Hepatocyte (in vitro differentiated cells): ENCODE measurements around the gene IL1R1. TPM values are rescaled to one million over a fixed set of nuclear protein-coding genes. Genes with fewer than 3 reads are reported as not detected.
"Not testable (repeated sequence)": the region's sequence is repeated elsewhere in the genome, so short reads cannot be mapped to it uniquely, and the experiment has no call there.

ENCODE experiments used
- DNase-seq: peaks from one replicate; pipeline ENCODE4 v3.0.0-alpha.2; 2016; ENCODE audit warnings: low spot score
- H2AFZ ChIP-seq: fragments of 200-600 bp; sonication (generic); 2 replicates; pipeline ENCODE4 v1.6.0; 2016; ENCODE audit warnings: antibody characterized with exemption, mild to moderate bottlenecking
- H3K27ac ChIP-seq: fragments of 200-600 bp; sonication (generic); 2 replicates; pipeline ENCODE4 v1.5.1; 2016; ENCODE audit warnings: mild to moderate bottlenecking
- H3K27me3 ChIP-seq: fragments of 200-600 bp; sonication (generic); 2 replicates; pipeline ENCODE4 v1.6.1; 2016
- H3K36me3 ChIP-seq: fragments of 200-600 bp; sonication (generic); replicated peaks from 2 replicates; pipeline ENCODE4 v1.5.1; 2016; ENCODE audit warnings: low read depth; ENCODE audit not compliant: insufficient read depth
- H3K4me1 ChIP-seq: fragments of 200-600 bp; sonication (generic); 2 replicates; pipeline ENCODE4 v1.5.1; 2016; ENCODE audit warnings: mild to moderate bottlenecking, moderate library complexity; ENCODE audit not compliant: insufficient read depth
- H3K4me2 ChIP-seq: fragments of 200-600 bp; sonication (generic); 2 replicates; pipeline ENCODE4 v1.6.0; 2016
- H3K4me3 ChIP-seq: fragments of 200-600 bp; sonication (generic); 2 replicates; pipeline ENCODE4 v1.5.1; 2016; ENCODE audit warnings: mild to moderate bottlenecking
- H3K79me2 ChIP-seq: fragments of 200-600 bp; sonication (generic); 2 replicates; pipeline ENCODE4 v1.6.0; 2017; ENCODE audit warnings: mild to moderate bottlenecking
- H3K9me2 ChIP-seq: fragments of 200-600 bp; sonication (generic); replicated peaks from 2 replicates; pipeline ENCODE4 v1.6.0; 2017; ENCODE audit warnings: mild to moderate bottlenecking; ENCODE audit not compliant: insufficient read depth
- H3K9me3 ChIP-seq: fragments of 200-600 bp; sonication (generic); 2 replicates; pipeline ENCODE4 v1.5.1; 2016; ENCODE audit warnings: low read depth, mild to moderate bottlenecking
- H4K20me1 ChIP-seq: fragments of 200-600 bp; sonication (generic); 2 replicates; pipeline ENCODE4 v1.6.0; 2016; ENCODE audit warnings: mild to moderate bottlenecking; ENCODE audit not compliant: insufficient read depth, poor library complexity, severe bottlenecking
- EZH2 ChIP-seq: fragments of 200-600 bp; sonication (generic); IDR thresholded peaks from 2 replicates; pipeline ENCODE4 v1.6.1; 2016; ENCODE audit warnings: antibody characterized with exemption, mild to moderate bottlenecking, borderline replicate concordance
- EZH2phosphoT487 ChIP-seq: fragments of 200-600 bp; sonication (generic); IDR thresholded peaks from one replicate; pipeline ENCODE4 v1.6.1; 2018; ENCODE audit warnings: antibody characterized with exemption, mild to moderate bottlenecking, low read depth, moderate library complexity; ENCODE audit not compliant: unreplicated experiment, severe bottlenecking
- WGBS: methylation state at CpG from one replicate; pipeline ENCODE4 v1.1.6; 2016; ENCODE audit warnings: low lambda C conversion rate; ENCODE audit errors: missing lambda C conversion rate; 5-methylcytosine and 5-hydroxymethylcytosine counted together
- polyA plus RNA-seq: library from polyadenylated mRNA; unstranded; fragments of >200 nt; fragmentation: Nextera tagmentation; extraction: Ambion mirVana; gene quantifications from 2 replicates; pipeline ENCODE4 v1.2.1, GENCODE V29; 2016
- total RNA-seq: library from RNA; depleted of rRNA; stranded (reverse); fragments of >200 nt; gene quantifications from 2 replicates; pipeline ENCODE4 v1.2.3, GENCODE V29; 2014
- TF ChIP-seq, protein P1 (sequence below): fragments of 200-600 bp; sonication (generic); IDR thresholded peaks from 2 replicates; pipeline ENCODE4 v1.5.1; 2016; ENCODE audit warnings: antibody characterized with exemption, mild to moderate bottlenecking; ENCODE audit not compliant: poor library complexity

Gene IL1R1
- total and polyA plus RNA-seq, 2 experiments from 2014 or later = 49.6 to 72.8 TPM

DNA sequence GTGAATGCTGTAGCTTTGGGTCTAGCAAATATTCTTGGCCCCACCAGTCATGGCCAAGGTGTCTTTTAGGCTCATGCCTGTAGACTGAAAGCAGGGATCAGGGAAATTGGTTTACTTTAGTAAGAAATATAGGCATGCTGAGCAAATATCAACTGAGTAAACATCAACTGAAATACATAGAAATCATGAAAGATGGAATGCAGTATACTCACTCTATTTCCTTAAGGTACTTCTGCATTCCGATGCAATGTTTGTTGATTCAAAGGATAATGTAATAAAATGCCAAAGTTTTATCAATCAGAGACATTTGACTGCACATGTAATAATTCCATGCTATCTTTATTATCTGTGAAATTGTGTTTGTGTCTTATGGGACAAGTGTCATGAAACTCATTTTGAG is 19.6 kb upstream of the IL1R1 start:
- WGBS = 54% methylated on average over 1 of the region's 1 CpG
- Histone ChIP-seq H3K4me2 (no peak overlapping the region), H3K27me3 (no peaks in the 10 kb centered on the region), H3K4me3 (no peak overlapping the region), H2AFZ (no peak overlapping the region), H3K36me3 (no peaks in the 10 kb centered on the region), H3K79me2 (peaks cover 8% of the 10 kb centered on the region), H3K27ac (peak overlapping the region; percentile 71), H4K20me1 (no peaks in the 10 kb centered on the region), H3K9me2 (no peaks in the 10 kb centered on the region), H3K9me3 (no peaks in the 10 kb centered on the region), H3K4me1 (peaks cover 5% of the 10 kb centered on the region)
- no peak for DNase-seq
- TF ChIP-seq, protein P1, sequence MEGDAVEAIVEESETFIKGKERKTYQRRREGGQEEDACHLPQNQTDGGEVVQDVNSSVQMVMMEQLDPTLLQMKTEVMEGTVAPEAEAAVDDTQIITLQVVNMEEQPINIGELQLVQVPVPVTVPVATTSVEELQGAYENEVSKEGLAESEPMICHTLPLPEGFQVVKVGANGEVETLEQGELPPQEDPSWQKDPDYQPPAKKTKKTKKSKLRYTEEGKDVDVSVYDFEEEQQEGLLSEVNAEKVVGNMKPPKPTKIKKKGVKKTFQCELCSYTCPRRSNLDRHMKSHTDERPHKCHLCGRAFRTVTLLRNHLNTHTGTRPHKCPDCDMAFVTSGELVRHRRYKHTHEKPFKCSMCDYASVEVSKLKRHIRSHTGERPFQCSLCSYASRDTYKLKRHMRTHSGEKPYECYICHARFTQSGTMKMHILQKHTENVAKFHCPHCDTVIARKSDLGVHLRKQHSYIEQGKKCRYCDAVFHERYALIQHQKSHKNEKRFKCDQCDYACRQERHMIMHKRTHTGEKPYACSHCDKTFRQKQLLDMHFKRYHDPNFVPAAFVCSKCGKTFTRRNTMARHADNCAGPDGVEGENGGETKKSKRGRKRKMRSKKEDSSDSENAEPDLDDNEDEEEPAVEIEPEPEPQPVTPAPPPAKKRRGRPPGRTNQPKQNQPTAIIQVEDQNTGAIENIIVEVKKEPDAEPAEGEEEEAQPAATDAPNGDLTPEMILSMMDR = no peak
- no peak for TF ChIP-seq EZH2phosphoT487

DNA sequence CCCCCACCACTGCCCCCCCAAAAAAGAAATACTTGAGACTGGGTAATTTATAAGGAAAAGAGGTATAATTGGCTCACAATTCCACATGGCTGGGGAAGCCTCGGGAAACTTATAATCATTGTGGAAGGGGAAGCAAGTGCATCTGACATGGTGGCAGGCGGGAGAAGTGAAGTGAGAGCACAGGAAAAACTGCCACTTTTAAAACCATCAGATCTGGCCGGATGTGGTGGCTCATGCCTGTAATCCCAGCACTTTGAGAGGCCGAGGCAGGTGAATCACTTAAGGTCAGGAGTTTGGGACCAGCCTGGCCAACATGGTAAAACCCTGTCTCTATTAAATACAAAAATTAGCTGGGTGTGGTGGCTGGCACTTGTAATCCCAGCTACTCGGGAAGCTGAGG is 18.1 kb upstream of the IL1R1 start:
- not testable (repeated sequence) for DNase-seq, H3K4me2 ChIP-seq, H3K9me3 ChIP-seq, H4K20me1 ChIP-seq, H3K4me1 ChIP-seq, H3K4me3 ChIP-seq, H3K27me3 ChIP-seq, H3K79me2 ChIP-seq, H3K36me3 ChIP-seq, H2AFZ ChIP-seq, H3K27ac ChIP-seq, H3K9me2 ChIP-seq
- 84% methylated on average over 5 of the region's 5 CpGs for WGBS

DNA sequence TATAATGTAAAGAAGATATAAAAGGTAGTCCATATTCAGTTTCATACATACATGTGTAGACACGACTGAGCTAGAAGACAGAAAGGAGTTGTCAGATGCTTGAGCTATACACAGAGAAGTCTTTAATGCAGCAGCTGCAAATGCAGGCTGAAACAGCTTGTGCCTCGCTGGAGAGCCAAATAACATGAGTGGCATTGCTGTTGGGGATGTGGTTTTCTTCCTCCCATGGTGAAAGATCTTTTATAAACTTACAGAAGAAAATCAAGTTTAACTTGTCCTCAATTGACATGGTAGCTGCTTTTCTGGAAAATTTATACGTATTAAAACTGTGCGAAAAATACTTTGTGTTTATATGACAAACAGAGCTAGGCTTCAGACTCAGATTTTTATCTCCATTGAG is 16.4 kb upstream of the IL1R1 start:
- no peak for DNase-seq
- peaks cover 5% of the 10 kb centered on the region for H3K4me1 ChIP-seq
- H4K20me1 ChIP-seq = no peaks in the 10 kb centered on the region
- 82% methylated on average over 4 of the region's 4 CpGs for WGBS
- H2AFZ ChIP-seq = no peak overlapping the region
- H3K36me3 ChIP-seq = no peaks in the 10 kb centered on the region
- no peak overlapping the region for H3K4me2 ChIP-seq
- H3K27ac ChIP-seq = no peak overlapping the region
- TF ChIP-seq, protein P1 = no peak
- TF ChIP-seq EZH2phosphoT487 (no peak), EZH2 (no peak)
- no peaks in the 10 kb centered on the region for H3K9me3 ChIP-seq
- H3K27me3 ChIP-seq = no peaks in the 10 kb centered on the region
- peaks cover 2% of the 10 kb centered on the region for H3K79me2 ChIP-seq
- H3K9me2 ChIP-seq = no peaks in the 10 kb centered on the region
- no peak overlapping the region for H3K4me3 ChIP-seq

DNA sequence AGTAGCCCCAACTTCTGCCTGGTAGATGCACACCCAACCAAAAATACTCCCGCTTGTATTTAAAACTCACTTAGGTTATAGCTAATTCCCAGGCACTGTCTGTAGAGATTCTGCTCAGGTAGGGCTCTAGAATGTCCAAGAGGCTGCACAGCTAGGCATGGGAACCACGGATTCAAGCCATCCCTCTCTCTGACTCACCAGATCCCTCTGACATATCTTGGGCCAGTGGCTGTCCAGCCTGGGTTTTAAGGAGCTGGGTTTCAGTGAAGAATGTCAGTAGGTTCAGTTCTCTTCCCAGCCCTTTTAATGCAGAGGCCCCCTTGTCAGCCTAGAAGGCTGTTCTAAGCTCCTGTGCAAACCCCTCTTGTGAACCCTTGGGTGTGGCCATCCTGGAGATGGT is 15.9 kb upstream of the IL1R1 start:
- Histone ChIP-seq H3K4me2 (no peak overlapping the region), H4K20me1 (no peaks in the 10 kb centered on the region), H3K4me1 (peaks cover 5% of the 10 kb centered on the region), H3K9me3 (no peaks in the 10 kb centered on the region), H3K27me3 (no peaks in the 10 kb centered on the region), H3K4me3 (no peak overlapping the region), H3K36me3 (no peaks in the 10 kb centered on the region), H3K27ac (peak overlapping the region; percentile 60), H3K9me2 (no peaks in the 10 kb centered on the region), H3K79me2 (peaks cover 2% of the 10 kb centered on the region), H2AFZ (no peak overlapping the region)
- TF ChIP-seq, protein P1 = no peak
- TF ChIP-seq EZH2 = no peak
- no peak for TF ChIP-seq EZH2phosphoT487
- no peak for DNase-seq
- WGBS = 91% methylated on average over 2 of the region's 2 CpGs
